ENCODE results near the gene MAN2A1. TPM values are rescaled to one million over a fixed set of nuclear protein-coding genes. Genes with fewer than 3 reads are reported as not detected.

Gene MAN2A1
- polyA plus RNA-seq (2013, experiment 1 of 2; ENCODE audit: insufficient read length), result 70.2 TPM
- polyA plus RNA-seq (2013, experiment 2 of 2; ENCODE audit: insufficient read length), result 77.6 TPM

- peak; percentile 80 for DNase-seq
Observed at GRCh38 chr5:109689740-109690241, at the start of gene MAN2A1. MAN2A1 (plus strand) TSS chr5:109689927; CDS start chr5:109690418, 491 bp downstream.

- DNase-seq, result no peak
Observed at GRCh38 chr5:109640976-109641375, 48.8 kb upstream of the MAN2A1 start.

GRCh38 chr5:109643791-109644350 lies 45.9 kb upstream of the MAN2A1 start:
- DNase-seq, result no peak

GRCh38 chr5:109644829-109645228 lies 44.9 kb upstream of the MAN2A1 start:
- peak; percentile 1 for DNase-seq

GRCh38 chr5:109645707-109646192 lies 44.0 kb upstream of the MAN2A1 start:
- DNase-seq, result peak; percentile 4

GRCh38 chr5:109649318-109649717 lies 40.4 kb upstream of the MAN2A1 start:
- no peak for DNase-seq

GRCh38 chr5:109650493-109650892 lies 39.2 kb upstream of the MAN2A1 start:
- no peak for DNase-seq

- DNase-seq, result peak; percentile 58
Observed at GRCh38 chr5:109652096-109652495, 37.6 kb upstream of the MAN2A1 start.

- no peak for DNase-seq
Observed at GRCh38 chr5:109653042-109653441, 36.7 kb upstream of the MAN2A1 start.

- DNase-seq, result no peak
Observed at GRCh38 chr5:109653561-109654239, 36.0 kb upstream of the MAN2A1 start.

- peak; percentile 31 for DNase-seq
Observed at GRCh38 chr5:109654455-109654854, 35.3 kb upstream of the MAN2A1 start.

GRCh38 chr5:109655841-109656240 lies 33.9 kb upstream of the MAN2A1 start:
- peak; percentile 8 for DNase-seq

GRCh38 chr5:109656829-109657228 lies 32.9 kb upstream of the MAN2A1 start:
- DNase-seq, result peak; percentile 94

GRCh38 chr5:109659901-109660300 lies 29.8 kb upstream of the MAN2A1 start:
- no peak for DNase-seq

- DNase-seq, result no peak
Observed at GRCh38 chr5:109660301-109660700, 29.4 kb upstream of the MAN2A1 start.

GRCh38 chr5:109668237-109668636 lies 21.5 kb upstream of the MAN2A1 start:
- no peak for DNase-seq

- no peak for DNase-seq
Observed at GRCh38 chr5:109668668-109669422, 20.9 kb upstream of the MAN2A1 start.

GRCh38 chr5:109669991-109670706 lies 19.6 kb upstream of the MAN2A1 start:
- no peak for DNase-seq

GRCh38 chr5:109671136-109671535 lies 18.6 kb upstream of the MAN2A1 start:
- no peak for DNase-seq

- DNase-seq, result no peak
Observed at GRCh38 chr5:109674596-109674995, 15.1 kb upstream of the MAN2A1 start.

GRCh38 chr5:109676920-109677319 lies 12.8 kb upstream of the MAN2A1 start:
- peak; percentile 45 for DNase-seq

GRCh38 chr5:109678447-109678846 lies 11.3 kb upstream of the MAN2A1 start:
- DNase-seq, result no peak

Measured in fibroblast of skin of scalp (primary cell).